G401.6 (cell line): ENCODE results near the gene KIRREL1.

Experiments
- FAIRE-seq: peaks from 2 replicates; lab custom pipeline; 2012; peaks lifted over from hg19 to GRCh38; lab: Jason Lieb, UNC

Gene KIRREL1

GRCh38 chr1:158007667-158008386, 14.4 kb downstream of the KIRREL1 start:
- no peak for FAIRE-seq

DNA sequence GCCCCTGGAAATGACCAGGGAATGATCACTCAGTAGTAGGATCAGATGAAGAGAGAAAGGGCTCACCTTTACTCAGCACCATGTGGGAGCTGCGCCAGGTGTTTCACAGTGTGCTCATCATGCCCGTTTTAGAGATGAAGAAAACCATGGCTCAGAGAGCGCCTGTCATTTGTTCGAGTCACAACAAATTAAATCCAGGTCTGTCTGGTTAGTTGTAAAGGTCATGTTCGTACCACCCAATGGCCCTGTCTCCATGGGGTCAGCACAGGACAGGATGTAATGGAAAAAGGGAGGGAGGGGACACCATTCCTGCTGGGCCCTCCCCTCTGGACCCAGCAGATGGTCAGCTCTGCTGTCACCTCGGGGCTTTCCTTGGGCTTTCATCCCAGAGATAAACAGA, 15.2 kb downstream of the KIRREL1 start:
- FAIRE-seq, result no peak

DNA sequence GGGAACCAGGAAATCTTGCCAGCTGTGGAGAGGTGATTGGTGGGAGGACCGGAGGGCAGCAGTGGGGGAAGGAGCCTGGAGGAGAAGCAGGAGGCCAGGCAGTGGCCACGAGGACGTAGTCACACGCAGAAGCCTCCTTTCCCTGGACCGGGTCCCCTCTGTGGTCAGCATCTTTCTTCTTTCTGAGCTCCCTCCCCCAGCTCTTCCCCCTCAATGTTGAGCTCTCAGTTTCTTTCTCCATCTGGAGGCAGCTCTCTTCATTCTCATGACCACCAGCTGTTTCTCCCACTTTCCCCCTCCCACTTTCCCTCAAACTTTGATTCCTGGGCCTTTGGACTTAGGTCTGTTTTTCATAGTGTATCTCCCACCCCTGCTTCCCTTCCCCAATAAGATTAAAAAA, 18.3 kb downstream of the KIRREL1 start:
- FAIRE-seq, result no peak

DNA sequence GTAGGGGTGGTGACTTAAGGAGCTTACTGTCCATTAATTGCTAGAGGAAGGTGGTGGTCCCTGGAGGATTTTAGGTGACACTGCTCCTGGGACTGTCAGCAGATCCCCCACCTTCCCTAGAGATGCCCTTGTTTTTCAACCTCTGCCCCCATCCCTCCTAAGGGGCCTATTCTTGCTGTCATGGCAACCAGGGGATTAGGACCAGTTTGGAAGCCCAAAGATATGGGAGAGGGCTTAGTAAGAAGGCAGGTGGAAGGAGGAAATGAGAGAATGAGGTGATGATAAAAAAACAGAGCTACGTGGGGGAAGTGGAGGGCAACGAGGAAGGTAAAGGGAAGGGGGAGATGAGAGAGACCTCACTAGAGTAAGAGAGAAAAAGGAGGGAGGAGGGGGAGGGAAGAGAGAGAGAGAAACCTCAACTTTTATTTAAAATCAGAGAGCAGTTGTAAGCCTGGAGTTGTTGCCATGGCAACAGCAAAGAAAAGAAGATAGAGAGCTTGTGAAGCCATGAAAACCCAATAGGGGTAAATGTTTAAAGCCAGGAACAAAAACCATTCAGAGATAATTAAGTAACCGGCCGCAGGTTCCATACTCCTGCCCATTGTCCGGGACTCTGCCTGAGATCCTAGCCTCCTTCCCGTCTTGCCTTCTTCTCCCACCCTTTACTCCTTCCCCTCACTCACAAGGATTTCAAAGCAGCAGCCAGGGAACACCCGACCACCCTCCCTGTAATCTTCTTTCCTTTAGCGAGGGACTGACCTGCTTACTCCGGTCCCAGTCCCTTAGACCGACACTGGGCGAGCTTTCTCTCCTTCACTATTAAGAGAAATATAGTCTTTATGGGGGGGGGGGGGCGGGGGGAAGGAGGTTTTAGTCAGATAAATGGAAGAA, 20.6 kb downstream of the KIRREL1 start:
- FAIRE-seq, result no peak

- FAIRE-seq, result peak; percentile 72
Measured at GRCh38 chr1:158014731-158015320, 21.4 kb downstream of the KIRREL1 start.

DNA sequence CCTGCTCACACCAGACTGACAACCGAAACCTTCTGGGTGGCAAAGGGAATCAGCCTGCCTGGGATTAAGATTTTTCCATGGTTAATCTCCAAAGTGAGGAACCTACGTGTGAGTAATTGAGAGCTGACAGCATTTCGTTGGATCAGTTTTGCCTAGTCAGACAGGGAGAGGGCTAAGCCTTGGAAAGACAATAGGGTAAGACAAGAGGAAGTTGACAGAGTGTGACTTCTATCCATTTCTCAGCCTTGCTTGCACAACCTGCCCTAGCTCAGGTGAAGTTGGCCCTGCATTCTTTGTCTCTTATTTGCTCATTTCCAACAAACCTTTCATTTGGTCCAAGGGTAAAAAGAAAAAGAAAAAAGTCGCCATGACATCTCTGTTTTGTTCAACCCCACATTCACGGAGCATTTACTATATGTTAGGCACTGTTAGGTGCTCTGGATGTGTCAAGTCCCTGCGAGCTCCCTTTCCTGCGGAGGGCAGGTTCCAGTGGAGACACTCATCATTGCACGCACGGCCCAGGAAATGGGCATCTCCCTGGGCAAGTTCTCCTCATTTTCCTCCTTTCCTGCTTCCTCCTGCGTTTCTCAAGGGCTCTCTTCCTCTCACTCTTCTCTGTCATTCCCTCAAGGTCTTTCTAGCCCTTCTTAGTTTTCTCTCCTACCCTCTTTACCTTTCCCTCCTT, 23.3 kb downstream of the KIRREL1 start:
- no peak for FAIRE-seq

- FAIRE-seq, result peak; percentile 61
Measured at GRCh38 chr1:158017800-158018595, 24.6 kb downstream of the KIRREL1 start.

- peak; percentile 98 for FAIRE-seq
Measured at GRCh38 chr1:158019171-158019868, 25.9 kb downstream of the KIRREL1 start.

- FAIRE-seq, result peak; percentile 11
Measured at GRCh38 chr1:158020259-158020885, 26.9 kb downstream of the KIRREL1 start.

DNA sequence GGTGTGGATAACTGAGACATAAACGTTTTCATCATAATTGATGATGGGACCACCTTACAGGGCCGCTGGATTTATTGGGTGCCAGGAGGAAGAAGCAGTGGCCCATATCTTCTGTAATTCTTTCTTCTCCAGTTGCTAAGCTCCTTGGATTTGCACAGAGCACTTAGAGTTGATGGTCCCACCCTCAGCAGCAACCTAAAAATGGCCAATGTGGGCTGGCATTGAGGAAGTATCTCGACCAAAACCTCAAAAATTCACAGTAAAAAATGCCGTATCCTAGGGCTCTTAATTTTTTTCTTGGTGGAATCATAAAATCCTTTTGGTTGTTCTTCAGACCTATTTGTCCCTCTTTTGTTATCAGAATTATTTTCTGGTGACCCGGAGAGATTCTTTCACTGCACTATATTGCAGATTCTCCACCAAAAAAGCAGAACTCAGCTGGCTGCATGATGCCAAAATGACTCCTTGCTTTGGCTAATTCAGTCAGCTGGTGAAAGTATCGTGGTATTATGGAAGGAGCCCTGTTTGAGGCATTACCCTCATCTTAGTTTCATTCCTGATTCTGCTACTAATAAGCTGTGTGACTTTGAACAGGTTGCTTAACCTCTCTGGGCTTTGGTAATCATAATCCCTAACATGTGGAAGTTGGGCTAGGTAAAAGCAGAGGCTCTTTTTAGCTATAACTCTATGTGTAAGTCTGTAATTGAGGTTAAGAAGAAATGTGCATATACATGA, 27.6 kb downstream of the KIRREL1 start:
- FAIRE-seq, result no peak

DNA sequence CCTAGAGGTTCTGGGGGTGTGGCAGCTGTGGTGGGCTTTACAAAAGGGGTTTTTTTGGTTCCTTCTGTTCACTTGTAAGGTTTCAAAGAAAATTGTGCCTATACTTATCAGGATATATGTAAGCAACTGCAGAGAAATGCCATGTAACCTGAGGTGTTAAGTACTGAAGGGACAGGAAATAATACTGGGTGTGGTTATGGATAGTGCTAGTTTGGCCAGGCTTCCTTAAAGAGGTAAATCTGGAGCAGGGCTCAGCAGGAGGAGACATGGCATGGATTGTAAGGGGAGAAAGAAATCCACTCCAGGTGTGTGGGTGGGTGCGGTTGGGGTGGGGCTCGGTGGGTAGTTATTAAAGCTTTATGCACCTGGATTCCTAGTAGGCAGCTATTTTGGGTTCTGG, 28.3 kb downstream of the KIRREL1 start:
- no peak for FAIRE-seq

GRCh38 chr1:158022554-158023312, 29.3 kb downstream of the KIRREL1 start:
- FAIRE-seq, result no peak

DNA sequence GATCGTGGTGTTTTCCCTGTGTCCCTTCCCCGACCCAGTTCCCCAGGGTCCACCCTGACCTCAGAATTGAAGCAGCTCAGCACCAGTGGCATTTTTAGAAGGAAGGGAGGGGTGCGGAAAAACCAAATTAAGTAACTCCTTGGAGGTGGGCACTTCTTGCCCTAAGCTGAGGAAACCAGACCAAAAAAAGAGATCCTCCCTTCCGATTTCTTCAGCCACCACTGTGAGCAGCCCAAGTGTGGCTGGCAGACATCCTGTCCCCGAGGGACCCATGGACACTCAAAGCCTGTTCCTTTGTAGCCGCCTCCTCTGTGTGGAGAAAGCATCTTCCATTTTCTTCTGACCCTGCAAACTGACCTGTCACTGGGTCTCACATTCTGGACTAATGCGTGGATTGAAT, 31.3 kb downstream of the KIRREL1 start:
- FAIRE-seq, result no peak

DNA sequence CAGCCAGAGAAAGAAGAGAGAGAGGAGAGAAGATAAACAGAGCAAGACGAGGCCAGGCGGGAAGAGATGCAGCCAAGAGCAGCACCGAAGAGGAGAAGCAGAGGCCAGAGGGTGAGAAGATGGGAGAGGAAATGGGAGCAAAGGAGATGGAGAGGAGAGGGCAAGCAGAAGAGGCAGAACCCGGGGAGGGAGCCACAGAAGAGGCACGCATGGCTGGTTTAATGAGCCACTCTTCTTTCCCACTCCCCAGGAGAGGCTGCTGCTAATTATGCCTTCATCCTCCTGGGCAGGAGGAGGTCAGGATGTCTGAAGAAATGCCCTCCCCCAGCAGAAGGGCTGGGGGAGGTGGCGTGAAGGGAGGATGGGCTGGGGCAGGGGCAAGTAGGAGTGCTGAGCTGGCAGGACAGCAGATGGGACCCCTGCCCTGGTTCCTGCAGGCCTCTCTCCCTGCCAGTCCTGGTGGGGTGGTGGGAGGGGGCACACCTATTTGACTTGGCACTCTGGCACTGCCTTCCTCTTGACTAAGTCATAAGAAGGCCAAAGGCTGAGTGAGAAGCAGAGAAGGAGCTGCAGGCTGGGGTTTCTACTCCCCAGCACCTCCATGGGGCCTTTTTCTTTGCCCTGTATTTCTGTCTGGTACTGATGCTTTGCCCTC, 32.3 kb downstream of the KIRREL1 start:
- no peak for FAIRE-seq

DNA sequence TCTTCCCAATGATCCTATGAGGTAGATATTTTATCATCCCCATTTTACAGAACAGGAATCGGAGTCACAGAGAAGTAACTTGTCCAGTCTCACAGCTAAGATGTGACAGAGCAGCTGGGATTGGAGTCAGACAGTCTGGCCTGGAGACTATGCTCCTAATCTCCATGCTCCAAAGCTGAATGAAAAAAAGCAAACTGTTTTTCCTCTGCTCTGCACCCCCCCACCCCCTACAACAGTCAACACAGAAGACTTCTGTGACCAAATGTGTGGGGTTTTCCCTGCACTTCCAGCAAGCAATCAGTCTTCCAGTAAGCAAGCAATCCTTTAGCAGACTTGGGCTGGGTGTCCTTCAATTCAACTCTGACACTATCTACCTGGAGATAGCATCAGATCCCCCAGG, 33.2 kb downstream of the KIRREL1 start:
- FAIRE-seq, result no peak

GRCh38 chr1:158027508-158027907, 34.1 kb downstream of the KIRREL1 start:
- FAIRE-seq, result no peak

GRCh38 chr1:158028969-158029368, 35.5 kb downstream of the KIRREL1 start:
- peak; percentile 95 for FAIRE-seq

- no peak for FAIRE-seq
Measured at GRCh38 chr1:158035014-158035413, 41.6 kb downstream of the KIRREL1 start.
